ENCODE data around the gene GATA6. TPM values are rescaled to one million over a fixed set of nuclear protein-coding genes. Genes with fewer than 3 reads are reported as not detected.
A peak's percentile ranks its signal among the peaks of the same experiment; 100 is the strongest.

Gene GATA6
- total RNA-seq, 1 donor, result 16.6 TPM

DNA sequence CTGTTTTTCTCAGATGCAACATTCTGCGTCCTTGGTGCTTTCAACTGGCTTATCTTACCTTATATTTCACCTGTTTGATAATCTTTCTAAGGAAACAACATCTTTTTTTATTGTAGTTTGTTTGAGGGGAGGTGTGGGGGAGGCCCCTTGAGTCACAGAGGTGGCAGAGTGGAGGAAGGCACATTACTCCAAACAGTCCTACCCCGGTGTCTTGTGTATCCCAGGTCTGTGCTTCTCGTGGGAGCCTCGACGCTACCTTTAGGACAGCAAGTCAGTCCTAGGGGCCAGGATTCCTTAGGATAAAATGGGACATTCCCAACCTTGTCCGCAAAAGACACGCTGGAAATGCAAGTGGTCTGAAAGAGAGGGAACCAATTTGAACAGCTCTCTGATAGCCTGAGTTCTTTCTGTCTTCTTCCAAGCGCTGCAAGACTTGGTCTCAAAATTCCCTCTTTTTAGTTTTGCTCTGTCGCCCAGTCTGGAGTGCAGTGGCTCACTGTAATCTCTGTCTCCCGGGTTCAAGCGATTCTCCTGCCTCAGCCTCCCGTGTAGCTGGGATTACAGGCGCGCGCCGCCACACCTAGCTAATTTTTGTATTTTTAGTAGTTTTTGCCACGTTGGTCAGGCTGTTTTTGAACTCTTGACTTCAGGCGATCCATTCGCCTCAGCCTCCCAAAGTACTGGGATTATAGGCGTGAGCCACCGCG, 4.0 kb downstream of the GATA6 start:
- H3K79me2 ChIP-seq (ENCODE audit: insufficient read depth, low read length), result peaks cover 79% of the 10 kb centered on the region
- peaks cover 2% of the 10 kb centered on the region for H3K9me3 ChIP-seq (ENCODE audit: low read depth, low read length)
- H3K4me3 ChIP-seq (ENCODE audit: insufficient read depth, low read length), result peak overlapping the region; percentile 95
- TF ChIP-seq, protein P1, sequence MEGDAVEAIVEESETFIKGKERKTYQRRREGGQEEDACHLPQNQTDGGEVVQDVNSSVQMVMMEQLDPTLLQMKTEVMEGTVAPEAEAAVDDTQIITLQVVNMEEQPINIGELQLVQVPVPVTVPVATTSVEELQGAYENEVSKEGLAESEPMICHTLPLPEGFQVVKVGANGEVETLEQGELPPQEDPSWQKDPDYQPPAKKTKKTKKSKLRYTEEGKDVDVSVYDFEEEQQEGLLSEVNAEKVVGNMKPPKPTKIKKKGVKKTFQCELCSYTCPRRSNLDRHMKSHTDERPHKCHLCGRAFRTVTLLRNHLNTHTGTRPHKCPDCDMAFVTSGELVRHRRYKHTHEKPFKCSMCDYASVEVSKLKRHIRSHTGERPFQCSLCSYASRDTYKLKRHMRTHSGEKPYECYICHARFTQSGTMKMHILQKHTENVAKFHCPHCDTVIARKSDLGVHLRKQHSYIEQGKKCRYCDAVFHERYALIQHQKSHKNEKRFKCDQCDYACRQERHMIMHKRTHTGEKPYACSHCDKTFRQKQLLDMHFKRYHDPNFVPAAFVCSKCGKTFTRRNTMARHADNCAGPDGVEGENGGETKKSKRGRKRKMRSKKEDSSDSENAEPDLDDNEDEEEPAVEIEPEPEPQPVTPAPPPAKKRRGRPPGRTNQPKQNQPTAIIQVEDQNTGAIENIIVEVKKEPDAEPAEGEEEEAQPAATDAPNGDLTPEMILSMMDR (IDR thresholded peaks at IDR 0.05; ENCODE audit: extremely low read depth, low read depth, low read length), result no peak
- H3K4me2 ChIP-seq (ENCODE audit: insufficient read depth, low read length), result peak overlapping the region; percentile 89
- H4K20me1 ChIP-seq (ENCODE audit: insufficient read depth, low read length), result peaks cover 52% of the 10 kb centered on the region
- peak; percentile 78 for DNase-seq (ENCODE audit: insufficient read length, low spot score, missing footprints)
- H3K27ac ChIP-seq (ENCODE audit: low read depth, low read length), result peak overlapping the region; percentile 45
- H3K4me1 ChIP-seq (ENCODE audit: insufficient read depth, low read length), result peaks cover 32% of the 10 kb centered on the region
- peaks cover 29% of the 10 kb centered on the region for H3K27me3 ChIP-seq (ENCODE audit: insufficient read depth, low read length)
- peaks cover 30% of the 10 kb centered on the region for H3K36me3 ChIP-seq (ENCODE audit: insufficient read depth, low read length)
- H2AFZ ChIP-seq (ENCODE audit: low read length), result no peak overlapping the region

DNA sequence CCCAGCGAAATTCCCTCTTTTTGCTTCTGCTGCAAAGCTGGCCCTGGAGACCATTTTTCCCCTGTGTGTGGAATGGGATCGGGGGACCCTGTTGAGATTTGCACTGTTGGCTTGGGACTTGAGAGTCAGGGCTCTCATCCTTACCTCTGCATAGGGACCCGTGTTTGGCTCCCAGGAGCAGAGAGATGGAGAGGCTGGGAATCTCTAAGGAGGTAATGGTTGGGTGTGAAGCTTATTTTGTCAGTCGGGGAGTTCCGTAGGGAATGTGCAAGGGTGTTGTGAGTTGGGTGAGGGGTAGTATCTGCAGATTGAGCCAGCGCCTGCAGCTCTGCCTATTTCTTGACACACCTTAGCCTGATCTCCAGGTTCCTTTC, 4.5 kb downstream of the GATA6 start:
- H3K9me3 ChIP-seq (ENCODE audit: low read depth, low read length), result peaks cover 2% of the 10 kb centered on the region

DNA sequence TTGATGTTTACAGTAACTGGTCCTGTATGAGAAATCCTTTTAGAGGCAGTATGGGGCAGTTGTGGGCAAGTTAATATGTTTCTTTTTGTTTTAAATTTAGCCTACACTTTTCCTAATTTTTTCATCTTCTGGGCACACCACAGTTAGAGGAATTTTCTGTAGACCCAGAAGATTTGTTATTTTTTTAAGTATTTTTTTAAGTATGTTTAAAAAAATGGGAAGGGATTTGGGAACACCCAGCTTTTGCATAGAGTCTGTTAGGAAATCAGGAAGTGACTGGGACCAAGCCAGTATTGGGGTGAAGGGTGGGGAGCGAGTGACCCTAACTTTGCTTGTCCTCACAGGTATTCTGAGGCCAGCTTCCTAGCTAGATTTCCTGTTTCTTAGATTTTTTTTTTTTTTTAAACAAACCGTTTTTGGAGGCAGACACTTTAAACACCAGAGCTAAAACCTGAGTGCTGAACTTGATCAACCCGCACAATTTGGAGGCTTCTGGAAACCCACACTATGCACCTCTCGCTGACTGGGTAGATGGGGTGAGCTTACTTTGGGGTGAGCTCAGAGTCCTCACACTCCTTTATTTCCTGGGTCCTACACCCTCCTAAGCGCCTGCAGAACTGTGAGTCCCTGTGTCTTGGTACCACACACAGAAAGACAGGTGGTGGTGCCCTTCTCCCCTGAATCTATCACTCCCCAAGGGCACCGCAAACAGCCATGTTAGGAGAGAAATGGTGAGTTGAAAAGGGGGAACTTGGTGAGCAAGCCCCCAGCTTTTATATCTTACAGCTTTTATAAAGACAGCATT, 5.2 kb downstream of the GATA6 start:
- Histone ChIP-seq H3K9me3 (ENCODE audit: low read depth, low read length) (peaks cover 2% of the 10 kb centered on the region), H3K79me2 (ENCODE audit: insufficient read depth, low read length) (peaks cover 90% of the 10 kb centered on the region), H3K27me3 (ENCODE audit: insufficient read depth, low read length) (peaks cover 23% of the 10 kb centered on the region), H3K4me3 (ENCODE audit: insufficient read depth, low read length) (peak overlapping the region; percentile 95), H3K27ac (ENCODE audit: low read depth, low read length) (peak overlapping the region; percentile 45), H2AFZ (ENCODE audit: low read length) (no peak overlapping the region), H4K20me1 (ENCODE audit: insufficient read depth, low read length) (peaks cover 55% of the 10 kb centered on the region), H3K4me1 (ENCODE audit: insufficient read depth, low read length) (peaks cover 37% of the 10 kb centered on the region), H3K4me2 (ENCODE audit: insufficient read depth, low read length) (peak overlapping the region; percentile 89), H3K36me3 (ENCODE audit: insufficient read depth, low read length) (peaks cover 40% of the 10 kb centered on the region)
- no peak for DNase-seq (ENCODE audit: insufficient read length, low spot score, missing footprints)
- TF ChIP-seq, protein P1 (IDR thresholded peaks at IDR 0.05; ENCODE audit: extremely low read depth, low read depth, low read length), result no peak

More for the DNA sequence above, 4.5 kb downstream of the GATA6 start:
- Histone ChIP-seq H3K36me3 (ENCODE audit: insufficient read depth, low read length) (peaks cover 36% of the 10 kb centered on the region), H3K79me2 (ENCODE audit: insufficient read depth, low read length) (peaks cover 84% of the 10 kb centered on the region), H2AFZ (ENCODE audit: low read length) (no peak overlapping the region), H3K4me2 (ENCODE audit: insufficient read depth, low read length) (peak overlapping the region; percentile 89), H4K20me1 (ENCODE audit: insufficient read depth, low read length) (peaks cover 52% of the 10 kb centered on the region), H3K27me3 (ENCODE audit: insufficient read depth, low read length) (peaks cover 25% of the 10 kb centered on the region), H3K4me3 (ENCODE audit: insufficient read depth, low read length) (peak overlapping the region; percentile 95), H3K4me1 (ENCODE audit: insufficient read depth, low read length) (peaks cover 30% of the 10 kb centered on the region), H3K27ac (ENCODE audit: low read depth, low read length) (peak overlapping the region; percentile 45)
- TF ChIP-seq, protein P1 (IDR thresholded peaks at IDR 0.05; ENCODE audit: extremely low read depth, low read depth, low read length), result no peak
- no peak for DNase-seq (ENCODE audit: insufficient read length, low spot score, missing footprints)

DNA sequence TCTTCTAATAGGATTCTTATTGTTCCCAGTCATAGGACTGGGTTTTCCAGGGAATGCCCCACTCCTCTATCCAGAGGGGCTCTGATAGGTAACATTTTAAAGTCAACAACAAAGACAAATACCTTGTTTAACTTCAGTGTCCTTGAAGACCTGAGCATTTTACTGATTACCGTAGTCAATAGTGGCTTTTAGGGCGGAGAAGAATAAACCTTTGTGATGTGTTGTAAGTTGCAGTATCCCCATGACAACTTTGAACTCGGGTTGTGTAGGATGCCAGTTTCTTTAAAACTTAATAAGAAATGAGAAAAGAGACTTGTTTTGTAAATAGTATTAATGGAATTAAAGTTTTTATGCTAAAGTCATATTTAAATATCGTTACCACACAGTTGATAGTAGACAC, 6.0 kb downstream of the GATA6 start:
- H4K20me1 ChIP-seq (ENCODE audit: insufficient read depth, low read length), result peaks cover 63% of the 10 kb centered on the region
- no peak for DNase-seq (ENCODE audit: insufficient read length, low spot score, missing footprints)
- H3K4me2 ChIP-seq (ENCODE audit: insufficient read depth, low read length), result peak overlapping the region; percentile 79
- H3K9me3 ChIP-seq (ENCODE audit: low read depth, low read length), result peaks cover 2% of the 10 kb centered on the region
- H3K36me3 ChIP-seq (ENCODE audit: insufficient read depth, low read length), result peaks cover 42% of the 10 kb centered on the region
- peak overlapping the region; percentile 52 for H3K4me3 ChIP-seq (ENCODE audit: insufficient read depth, low read length)
- peaks cover 37% of the 10 kb centered on the region for H3K4me1 ChIP-seq (ENCODE audit: insufficient read depth, low read length)
- H2AFZ ChIP-seq (ENCODE audit: low read length), result no peak overlapping the region
- TF ChIP-seq, protein P1 (IDR thresholded peaks at IDR 0.05; ENCODE audit: extremely low read depth, low read depth, low read length), result no peak
- peak overlapping the region; percentile 16 for H3K27ac ChIP-seq (ENCODE audit: low read depth, low read length)
- peaks cover 23% of the 10 kb centered on the region for H3K27me3 ChIP-seq (ENCODE audit: insufficient read depth, low read length)
- H3K79me2 ChIP-seq (ENCODE audit: insufficient read depth, low read length), result peaks cover 90% of the 10 kb centered on the region

All from osteoblast (primary cell).